Measurements from ENCODE around the gene HYAL2.
A peak's percentile ranks its signal among the peaks of the same experiment; 100 is the strongest.

Gene HYAL2

DNA sequence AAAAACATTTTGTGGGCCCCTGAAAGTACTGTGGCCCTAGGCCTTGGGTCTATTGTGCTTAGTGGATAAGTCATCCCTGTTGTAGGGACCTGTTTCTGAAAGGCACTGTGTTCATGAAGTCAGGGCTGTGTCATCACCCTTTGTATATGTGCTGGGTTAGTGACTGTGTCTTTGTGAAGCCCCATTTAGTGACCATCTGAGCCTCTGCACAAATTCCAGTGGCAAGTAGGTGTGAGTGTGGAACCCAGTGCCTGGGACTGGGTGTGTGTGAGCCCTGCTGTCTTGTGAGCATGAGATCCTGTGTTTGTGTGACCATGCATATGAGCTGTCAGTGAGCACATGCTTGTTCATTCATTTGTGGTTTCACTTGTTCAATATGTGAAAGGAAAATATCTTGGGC is 17.9 kb downstream of the HYAL2 start:
- DNase-seq (ENCODE audit: low read depth): peak; percentile 66
- TF ChIP-seq, protein P1, sequence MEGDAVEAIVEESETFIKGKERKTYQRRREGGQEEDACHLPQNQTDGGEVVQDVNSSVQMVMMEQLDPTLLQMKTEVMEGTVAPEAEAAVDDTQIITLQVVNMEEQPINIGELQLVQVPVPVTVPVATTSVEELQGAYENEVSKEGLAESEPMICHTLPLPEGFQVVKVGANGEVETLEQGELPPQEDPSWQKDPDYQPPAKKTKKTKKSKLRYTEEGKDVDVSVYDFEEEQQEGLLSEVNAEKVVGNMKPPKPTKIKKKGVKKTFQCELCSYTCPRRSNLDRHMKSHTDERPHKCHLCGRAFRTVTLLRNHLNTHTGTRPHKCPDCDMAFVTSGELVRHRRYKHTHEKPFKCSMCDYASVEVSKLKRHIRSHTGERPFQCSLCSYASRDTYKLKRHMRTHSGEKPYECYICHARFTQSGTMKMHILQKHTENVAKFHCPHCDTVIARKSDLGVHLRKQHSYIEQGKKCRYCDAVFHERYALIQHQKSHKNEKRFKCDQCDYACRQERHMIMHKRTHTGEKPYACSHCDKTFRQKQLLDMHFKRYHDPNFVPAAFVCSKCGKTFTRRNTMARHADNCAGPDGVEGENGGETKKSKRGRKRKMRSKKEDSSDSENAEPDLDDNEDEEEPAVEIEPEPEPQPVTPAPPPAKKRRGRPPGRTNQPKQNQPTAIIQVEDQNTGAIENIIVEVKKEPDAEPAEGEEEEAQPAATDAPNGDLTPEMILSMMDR (IDR thresholded peaks at IDR 0.05; ENCODE audit: insufficient read depth, low read depth, low read length, missing control alignments): no peak
- no peak overlapping the region for H3K4me3 ChIP-seq (ENCODE audit: low read length)

DNA sequence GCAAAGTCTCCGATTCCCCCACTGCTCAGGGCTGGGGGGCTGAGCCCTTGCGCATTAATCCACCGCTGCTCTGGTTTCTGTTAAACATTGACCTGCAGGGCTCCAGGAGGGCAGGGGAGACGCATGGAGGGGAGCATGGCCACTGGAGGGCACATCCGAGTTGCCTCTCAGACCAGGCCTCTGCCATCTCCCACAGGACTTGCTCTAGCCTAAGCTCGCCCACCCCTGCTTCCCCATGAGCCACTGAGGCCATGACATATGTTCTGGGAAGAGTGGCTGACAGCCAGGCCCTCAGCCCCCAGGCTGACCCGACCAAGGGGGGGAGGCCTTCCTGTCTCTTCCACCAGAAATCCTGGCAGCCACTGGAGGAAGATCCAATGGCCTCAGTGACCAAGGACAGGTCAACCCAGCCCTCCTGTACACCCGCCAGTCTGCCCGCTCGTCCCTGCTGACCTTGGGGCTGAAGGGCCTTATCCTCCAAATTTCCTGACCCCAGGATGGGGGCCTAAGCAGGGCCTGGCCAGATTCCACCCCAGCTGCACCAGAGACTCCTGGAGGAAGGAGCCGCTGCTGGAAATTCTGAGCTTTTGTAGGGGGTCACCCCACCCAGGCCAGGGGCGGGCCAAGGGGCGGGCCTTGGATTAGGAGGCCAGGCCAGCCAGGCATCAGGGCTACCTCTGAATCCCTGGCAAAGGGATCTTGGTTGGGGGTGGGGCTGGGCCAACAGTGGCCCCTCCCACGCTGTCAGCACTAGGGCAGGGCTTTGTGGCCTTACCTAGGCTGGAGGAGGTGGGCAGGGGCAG is 19.3 kb downstream of the HYAL2 start, which contains the start of gene HYAL1:
Gene HYAL1 (minus strand): TSS at position 562 of the 803 bp plus-strand sequence. CDS start 618 bp downstream, outside the sequence.
- H3K4me3 ChIP-seq (ENCODE audit: low read length): peak within 1 kb of the TSS; percentile 3
- peak; percentile 41 for DNase-seq (ENCODE audit: low read depth)
- TF ChIP-seq, protein P1 (IDR thresholded peaks at IDR 0.05; ENCODE audit: insufficient read depth, low read depth, low read length, missing control alignments): peak; percentile 14

DNA sequence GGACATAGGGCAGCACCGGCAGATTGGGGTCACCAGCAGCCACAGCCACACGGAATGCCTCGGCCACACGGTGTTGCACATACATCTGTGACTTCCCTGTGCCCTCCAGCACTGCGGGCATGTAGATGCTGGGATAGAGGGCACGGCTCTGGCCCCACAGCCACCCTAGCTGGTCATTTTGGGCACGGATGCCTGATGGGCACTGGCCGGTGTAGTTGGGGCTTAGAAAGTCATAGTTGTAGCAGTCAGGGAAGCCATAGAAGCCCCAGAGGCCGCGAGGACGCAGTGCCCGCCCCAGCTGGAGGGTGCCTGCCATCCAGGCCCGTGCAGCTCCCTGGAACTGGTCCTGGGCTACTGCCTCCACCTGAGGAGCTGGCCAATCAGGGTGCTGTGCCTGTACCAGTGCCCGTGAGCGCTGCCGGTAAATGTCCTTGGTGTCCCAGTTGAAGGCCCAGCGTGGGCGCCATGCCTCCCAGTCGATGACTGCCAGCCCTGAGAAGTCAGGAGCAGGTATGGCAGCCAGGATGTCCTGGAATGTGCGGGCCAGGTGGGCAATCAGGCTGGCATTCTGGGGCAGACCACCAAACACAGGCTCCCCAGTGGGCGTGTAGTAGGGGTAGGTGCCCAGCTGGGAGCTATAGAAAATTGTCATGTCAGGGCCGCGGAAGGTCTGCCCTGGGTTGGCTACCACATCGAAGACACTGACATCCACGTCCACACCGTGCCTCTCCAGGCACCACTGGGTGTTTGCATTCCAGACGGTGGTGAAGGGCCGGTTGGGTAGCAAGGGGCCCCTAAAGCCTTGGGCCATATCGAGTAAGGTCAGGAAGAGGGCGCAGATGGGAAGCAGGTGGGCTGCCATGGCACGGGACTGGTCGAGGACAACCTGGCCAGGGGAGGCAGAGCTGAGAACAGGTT is 20.2 kb downstream of the HYAL2 start:
- H3K4me3 ChIP-seq (ENCODE audit: low read length): no peak overlapping the region
- TF ChIP-seq, protein P1 (IDR thresholded peaks at IDR 0.05; ENCODE audit: insufficient read depth, low read depth, low read length, missing control alignments): no peak
- no peak for DNase-seq (ENCODE audit: low read depth)

DNA sequence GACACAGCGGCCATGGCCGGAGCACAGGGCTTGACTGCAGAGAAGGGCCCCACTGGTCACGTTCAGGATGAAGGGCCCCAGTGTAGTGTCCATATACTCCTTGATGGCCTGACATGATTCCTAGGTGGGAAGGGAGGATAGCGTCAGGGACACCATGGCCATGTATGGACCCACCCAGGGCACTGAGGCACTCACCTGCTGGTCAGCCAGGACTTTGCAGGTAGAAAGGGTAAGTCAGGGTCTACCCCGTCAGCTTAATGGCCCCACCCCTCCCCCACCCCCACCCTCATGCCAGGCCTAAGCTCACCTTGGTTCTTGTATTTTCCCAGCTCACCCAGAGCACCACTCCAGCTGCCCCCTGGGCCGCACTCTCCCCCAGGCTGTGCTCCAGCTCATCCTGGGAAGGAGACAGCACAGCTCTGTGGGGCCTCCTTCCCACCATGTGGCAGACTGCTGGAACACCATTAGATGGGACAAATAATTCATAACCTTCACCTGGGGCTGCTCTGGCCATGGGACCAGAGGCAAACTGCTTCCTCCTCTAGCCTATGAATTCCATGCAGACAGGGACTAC is 21.8 kb downstream of the HYAL2 start:
- DNase-seq (ENCODE audit: low read depth): no peak
- TF ChIP-seq, protein P1 (IDR thresholded peaks at IDR 0.05; ENCODE audit: insufficient read depth, low read depth, low read length, missing control alignments): no peak
- H3K4me3 ChIP-seq (ENCODE audit: low read length): no peak overlapping the region

DNA sequence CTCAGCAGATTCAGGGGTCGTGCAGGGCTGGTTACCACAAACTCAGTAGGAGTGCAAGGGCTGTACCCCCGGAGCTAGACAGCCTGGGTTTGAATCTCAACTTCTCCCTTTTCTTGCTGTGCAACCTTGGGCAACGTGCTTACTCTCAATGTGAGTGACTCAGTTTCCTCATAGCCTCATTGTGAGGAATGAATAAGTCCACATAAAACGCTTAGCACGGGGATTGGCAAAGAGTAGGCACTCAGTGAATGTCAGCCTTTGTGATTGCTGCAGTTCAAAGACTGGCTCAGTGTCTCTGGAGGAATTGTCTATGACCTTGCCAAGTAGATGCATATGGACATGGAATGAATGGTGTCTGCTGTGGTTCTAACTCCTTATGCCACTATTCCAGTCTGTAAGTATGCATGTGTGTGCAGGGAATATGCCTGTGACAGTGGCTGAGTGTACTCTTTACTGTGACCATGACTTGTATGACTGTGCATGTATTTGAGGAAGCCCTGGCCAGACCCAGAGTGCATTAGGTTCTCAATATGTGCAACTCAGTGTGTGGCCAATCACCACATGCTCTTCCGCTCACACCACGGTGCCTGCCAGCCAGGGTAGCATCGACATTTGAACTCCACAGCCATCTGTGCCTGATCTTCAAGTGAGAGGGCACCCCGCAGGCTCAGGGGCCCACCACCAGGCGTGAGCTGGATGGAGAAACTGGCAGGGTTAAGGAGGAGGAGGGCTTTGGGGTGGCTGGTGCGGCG is 22.4 kb downstream of the HYAL2 start:
- TF ChIP-seq, protein P1 (IDR thresholded peaks at IDR 0.05; ENCODE audit: insufficient read depth, low read depth, low read length, missing control alignments): no peak
- peak overlapping the region; percentile 39 for H3K4me3 ChIP-seq (ENCODE audit: low read length)
- DNase-seq (ENCODE audit: low read depth): peak; percentile 92

DNA sequence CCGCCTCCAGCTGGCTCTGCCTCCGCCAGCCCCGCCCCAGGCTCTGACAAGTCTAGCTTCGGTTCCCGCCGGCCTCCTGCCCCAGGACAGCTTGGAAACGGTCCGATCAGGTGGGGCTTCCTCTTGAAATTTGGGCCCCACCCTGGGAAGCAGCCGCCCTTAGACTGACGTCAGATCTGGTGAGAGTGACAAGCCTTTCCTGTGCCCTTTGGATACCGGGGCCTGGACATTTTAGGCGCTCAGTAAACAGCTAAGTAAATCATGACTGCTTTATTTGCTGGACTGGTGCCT is 23.0 kb downstream of the HYAL2 start:
- peak overlapping the region; percentile 39 for H3K4me3 ChIP-seq (ENCODE audit: low read length)
- no peak for DNase-seq (ENCODE audit: low read depth)
- TF ChIP-seq, protein P1 (IDR thresholded peaks at IDR 0.05; ENCODE audit: insufficient read depth, low read depth, low read length, missing control alignments): no peak

Measured in epithelial cell of esophagus (primary cell).